ENCODE measurements around the gene ATP1A1.
A peak's percentile ranks its signal among the peaks of the same experiment; 100 is the strongest.

The ATP1A1 gene

DNA sequence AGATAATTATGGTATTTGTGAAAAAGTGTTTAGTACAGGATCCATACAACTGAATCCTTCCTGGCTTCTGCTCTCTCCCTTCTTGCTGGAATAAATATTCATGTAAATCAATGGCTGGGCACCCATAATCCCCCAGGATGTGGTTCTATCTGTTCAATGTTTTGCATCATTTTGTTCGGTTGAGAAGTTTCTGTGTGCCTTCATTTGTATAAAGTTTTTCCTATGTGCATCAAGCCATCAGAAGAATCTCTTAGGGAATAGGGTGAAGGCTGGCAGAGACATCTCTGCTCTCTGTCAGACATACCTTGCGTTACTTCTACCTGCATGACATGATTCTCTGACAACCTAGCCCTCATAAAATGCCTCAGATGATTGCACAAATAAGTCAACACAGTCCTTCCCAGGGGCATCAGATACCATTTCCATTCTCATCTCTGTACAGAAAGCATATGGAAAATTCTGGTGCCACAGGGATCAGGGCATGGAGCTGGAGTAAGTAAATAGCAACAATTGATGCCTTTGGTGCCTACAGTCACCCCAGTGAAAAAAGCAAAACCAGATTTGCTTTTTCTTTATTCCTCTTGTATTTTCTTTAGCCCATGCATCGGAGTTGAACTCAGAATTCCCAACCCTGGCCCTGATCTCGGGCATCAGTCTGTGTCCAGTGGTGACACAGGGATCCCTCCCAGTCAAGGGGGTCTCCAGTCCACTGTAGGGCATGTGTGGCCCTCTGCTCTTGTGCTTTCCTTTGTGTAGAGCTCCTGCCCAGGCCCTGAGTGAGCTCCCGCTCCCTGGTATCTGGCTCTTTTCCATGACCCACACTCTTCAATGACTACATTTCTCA lies 39.7 kb upstream of the ATP1A1 start:
- no peak for TF ChIP-seq SP1 (IDR thresholded peaks at IDR 0.05)
- ChIA-PET CTCF (no interaction called here), POLR2A (no interaction called here)
- DNase-seq (ENCODE audit: extremely low spot score): no peak

DNA sequence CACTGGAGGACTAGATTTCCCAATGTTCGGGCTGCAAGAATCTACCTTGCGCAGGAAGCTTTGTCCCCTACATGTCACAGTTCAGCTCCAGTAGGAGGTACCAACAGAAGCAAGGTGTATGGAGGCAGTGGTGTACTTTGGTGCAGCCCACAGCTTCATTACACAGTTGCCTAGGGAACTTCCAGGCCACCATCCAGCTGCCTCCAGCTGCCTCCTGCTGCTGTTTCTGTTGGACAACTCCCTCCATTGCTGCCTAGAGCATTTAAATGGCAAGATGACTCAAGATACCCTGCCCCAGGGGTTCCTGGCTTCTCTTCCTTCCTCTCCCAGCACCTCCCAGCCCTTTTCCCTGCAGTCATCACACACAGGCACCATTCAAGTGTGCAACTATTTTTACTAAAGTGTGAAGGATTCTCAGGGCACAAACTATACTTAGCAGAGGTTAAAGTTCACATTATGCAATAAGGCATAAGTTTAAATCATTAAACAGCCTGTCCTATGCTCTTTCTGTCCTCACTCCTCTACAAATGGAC lies 39.0 kb upstream of the ATP1A1 start:
- TF ChIP-seq SUZ12 (IDR thresholded peaks at IDR 0.05): no peak
- no peak for TF ChIP-seq ELF4 (IDR thresholded peaks at IDR 0.05)
- no peak for TF ChIP-seq CTBP1 (IDR thresholded peaks at IDR 0.05; ENCODE audit: borderline replicate concordance)
- no peak for TF ChIP-seq FOXK2 (IDR thresholded peaks at IDR 0.05)
- TF ChIP-seq ZNF384 (IDR thresholded peaks at IDR 0.05): no peak
- no peak for TF ChIP-seq NFRKB (IDR thresholded peaks at IDR 0.05)
- TF ChIP-seq, protein P1, sequence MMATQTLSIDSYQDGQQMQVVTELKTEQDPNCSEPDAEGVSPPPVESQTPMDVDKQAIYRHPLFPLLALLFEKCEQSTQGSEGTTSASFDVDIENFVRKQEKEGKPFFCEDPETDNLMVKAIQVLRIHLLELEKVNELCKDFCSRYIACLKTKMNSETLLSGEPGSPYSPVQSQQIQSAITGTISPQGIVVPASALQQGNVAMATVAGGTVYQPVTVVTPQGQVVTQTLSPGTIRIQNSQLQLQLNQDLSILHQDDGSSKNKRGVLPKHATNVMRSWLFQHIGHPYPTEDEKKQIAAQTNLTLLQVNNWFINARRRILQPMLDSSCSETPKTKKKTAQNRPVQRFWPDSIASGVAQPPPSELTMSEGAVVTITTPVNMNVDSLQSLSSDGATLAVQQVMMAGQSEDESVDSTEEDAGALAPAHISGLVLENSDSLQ (IDR thresholded peaks at IDR 0.05): no peak
- TF ChIP-seq FOXA1 (IDR thresholded peaks at IDR 0.05): no peak
- no peak for TF ChIP-seq L3MBTL2 (conservative IDR thresholded peaks at IDR 0.05)
- no peak for TF ChIP-seq TARDBP (IDR thresholded peaks at IDR 0.05)
- no peak for TF ChIP-seq SP1 (IDR thresholded peaks at IDR 0.05)
- no peak for TF ChIP-seq LEF1 (IDR thresholded peaks at IDR 0.05; ENCODE audit: borderline replicate concordance)
- no peak for TF ChIP-seq ARNT (IDR thresholded peaks at IDR 0.05)
- no peak for TF ChIP-seq BHLHE40 (IDR thresholded peaks at IDR 0.05; ENCODE audit: borderline replicate concordance)
- no peak for TF ChIP-seq HDGF (IDR thresholded peaks at IDR 0.05; ENCODE audit: borderline replicate concordance)
- no peak for TF ChIP-seq FOXM1 (IDR thresholded peaks at IDR 0.05; ENCODE audit: borderline replicate concordance)
- DNase-seq (ENCODE audit: extremely low spot score): no peak
- CTCF ChIA-PET: no interaction called here
- POLR2A ChIA-PET: no interaction called here

DNA sequence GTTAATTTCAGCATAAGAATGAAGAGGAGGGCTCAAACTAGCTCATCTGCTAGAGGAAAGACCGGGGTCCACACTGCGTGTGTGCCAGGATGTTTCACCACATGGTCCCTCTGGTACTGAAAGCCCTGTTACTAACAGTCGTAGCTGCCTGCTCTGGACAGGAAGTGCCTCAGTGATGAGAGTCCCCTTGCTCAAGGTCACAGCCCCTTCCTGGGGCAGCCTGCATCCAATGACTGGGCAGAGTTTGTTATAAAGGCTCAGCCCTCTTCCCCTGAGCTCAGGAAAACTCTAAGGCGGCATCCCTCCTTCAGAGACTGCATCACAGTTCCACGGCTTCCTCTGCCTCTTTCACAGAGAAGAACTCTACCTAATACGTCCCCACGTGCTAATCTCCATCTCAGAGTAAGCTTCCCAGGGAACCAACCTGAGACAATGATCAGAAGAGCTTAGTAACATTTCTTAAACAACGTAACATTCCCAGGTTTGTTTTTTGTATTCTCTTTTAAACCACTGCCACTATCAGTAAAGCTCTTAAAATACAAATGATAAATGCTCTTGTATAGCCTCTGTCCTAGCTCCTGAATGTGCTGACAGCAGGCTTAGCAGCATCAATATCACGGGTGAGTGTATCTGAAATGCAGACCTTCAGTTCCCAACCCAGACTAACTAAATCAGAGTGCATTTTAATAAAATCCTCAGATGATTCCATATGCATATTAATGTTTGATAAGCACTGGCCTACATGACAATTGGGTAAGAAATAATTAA lies 38.0 kb upstream of the ATP1A1 start:
- CTCF ChIA-PET: interaction anchor here (0.5 kb wide), 2 partner anchors 105 to 315 kb away, joined by 3 to 4 read pairs; no protein-coding TSS in a partner anchor

DNA sequence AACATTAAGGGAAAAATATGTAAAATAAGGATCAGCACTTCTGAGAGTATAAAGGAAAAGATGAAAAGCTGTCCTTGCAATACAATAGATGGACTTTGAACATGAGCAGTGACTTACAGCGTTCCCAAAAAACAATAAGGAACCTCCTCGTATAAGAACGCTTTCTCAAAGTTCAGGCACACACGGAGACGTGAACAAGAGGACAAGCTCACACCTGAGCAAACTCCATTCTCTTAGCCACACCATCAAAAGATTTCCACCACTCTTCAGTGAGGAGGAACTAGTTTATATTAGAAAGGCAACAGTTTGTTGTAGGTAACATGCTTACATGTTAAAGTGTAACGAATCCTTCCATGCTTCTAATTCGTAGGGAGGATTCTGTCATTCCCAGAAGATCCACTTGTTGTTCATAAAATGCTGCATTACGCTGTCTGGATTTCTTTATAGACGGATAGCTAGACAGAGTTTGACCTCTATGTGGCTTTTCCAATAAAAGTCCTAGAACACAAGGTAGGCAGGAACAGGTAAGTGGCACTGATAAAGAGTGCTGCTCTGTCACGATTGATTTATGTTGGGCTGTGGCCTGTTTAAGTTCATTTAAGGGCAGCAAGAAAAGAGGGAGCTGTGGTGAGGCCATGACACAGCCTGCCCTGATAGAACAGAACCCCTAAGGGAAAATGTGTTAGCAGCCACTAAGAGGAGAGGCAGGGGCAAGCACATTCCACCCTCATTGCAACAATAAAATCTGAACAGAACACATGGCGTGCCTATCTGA lies 37.0 kb upstream of the ATP1A1 start:
- POLR2A ChIA-PET: no interaction called here
- no peak for TF ChIP-seq TARDBP (IDR thresholded peaks at IDR 0.05)
- TF ChIP-seq ZNF384 (IDR thresholded peaks at IDR 0.05): no peak
- TF ChIP-seq, protein P1 (IDR thresholded peaks at IDR 0.05): peak; percentile 42; the same call in 1 of the 2 replicates
- CTCF ChIA-PET: no interaction called here
- no peak for DNase-seq (ENCODE audit: extremely low spot score)

More for the DNA sequence above, 38.0 kb upstream of the ATP1A1 start:
- DNase-seq (ENCODE audit: extremely low spot score): no peak
- POLR2A ChIA-PET: no interaction called here
- TF ChIP-seq HDGF (IDR thresholded peaks at IDR 0.05; ENCODE audit: borderline replicate concordance) (no peak), SP1 (IDR thresholded peaks at IDR 0.05) (no peak), LEF1 (IDR thresholded peaks at IDR 0.05; ENCODE audit: borderline replicate concordance) (no peak), BHLHE40 (IDR thresholded peaks at IDR 0.05; ENCODE audit: borderline replicate concordance) (no peak), CTBP1 (IDR thresholded peaks at IDR 0.05; ENCODE audit: borderline replicate concordance) (no peak), ZNF384 (IDR thresholded peaks at IDR 0.05) (no peak), SUZ12 (IDR thresholded peaks at IDR 0.05) (no peak), L3MBTL2 (conservative IDR thresholded peaks at IDR 0.05) (no peak)

DNA sequence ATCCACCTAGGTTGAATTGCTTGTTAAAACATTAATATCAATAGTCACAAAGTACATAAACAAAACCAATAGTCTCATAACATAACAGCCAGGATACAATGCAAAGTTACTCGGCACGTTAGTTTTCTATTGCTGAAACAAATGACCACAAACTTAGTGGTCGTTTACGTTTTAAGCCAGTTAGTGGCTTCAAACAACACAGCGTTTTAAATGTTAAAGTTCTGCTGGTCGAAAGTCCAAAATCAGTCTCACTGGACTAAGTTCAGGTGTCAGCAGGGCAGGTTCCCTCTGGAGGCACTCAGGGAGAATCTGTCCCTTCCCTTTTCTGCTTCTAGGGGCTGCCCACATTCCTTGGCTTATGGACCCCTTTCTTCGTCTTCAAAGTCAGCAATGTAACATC lies 35.6 kb upstream of the ATP1A1 start:
- POLR2A ChIA-PET: no interaction called here
- CTCF ChIA-PET: no interaction called here
- no peak for DNase-seq (ENCODE audit: extremely low spot score)
- TF ChIP-seq ZNF384 (IDR thresholded peaks at IDR 0.05) (no peak), L3MBTL2 (conservative IDR thresholded peaks at IDR 0.05) (no peak), ARNT (IDR thresholded peaks at IDR 0.05) (no peak), FOXM1 (IDR thresholded peaks at IDR 0.05; ENCODE audit: borderline replicate concordance) (no peak), SUZ12 (IDR thresholded peaks at IDR 0.05) (no peak), CTBP1 (IDR thresholded peaks at IDR 0.05; ENCODE audit: borderline replicate concordance) (no peak), LEF1 (IDR thresholded peaks at IDR 0.05; ENCODE audit: borderline replicate concordance) (no peak), FOXK2 (IDR thresholded peaks at IDR 0.05) (no peak), BHLHE40 (IDR thresholded peaks at IDR 0.05; ENCODE audit: borderline replicate concordance) (no peak)
- TF ChIP-seq, protein P1 (IDR thresholded peaks at IDR 0.05): no peak

DNA sequence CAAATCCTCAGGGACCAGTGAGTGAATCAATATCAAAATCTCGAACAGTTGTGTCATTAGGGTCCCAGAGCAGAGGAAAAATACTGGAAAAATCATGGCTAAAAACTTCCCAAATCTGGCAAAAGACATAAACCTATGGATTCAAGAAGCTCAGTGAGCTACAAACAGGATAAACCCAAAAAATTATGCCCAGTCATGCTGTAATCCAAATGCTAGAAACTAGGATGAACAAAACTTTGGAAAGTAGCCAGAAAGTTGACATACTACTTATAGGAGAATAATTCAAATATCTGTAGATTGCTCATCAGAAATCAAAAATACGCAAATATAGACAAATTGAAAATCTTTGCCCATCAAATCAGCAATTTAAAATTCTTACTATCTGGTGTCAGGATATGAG lies 34.6 kb upstream of the ATP1A1 start:
- DNase-seq (ENCODE audit: extremely low spot score): no peak
- ChIA-PET CTCF (interaction anchor here (0.5 kb wide), 1 partner anchor 32 kb away, joined by 3 read pairs; no protein-coding TSS in a partner anchor), POLR2A (no interaction called here)
- TF ChIP-seq FOXA1 (IDR thresholded peaks at IDR 0.05) (no peak), TARDBP (IDR thresholded peaks at IDR 0.05) (no peak), BHLHE40 (IDR thresholded peaks at IDR 0.05; ENCODE audit: borderline replicate concordance) (no peak), FOXK2 (IDR thresholded peaks at IDR 0.05) (no peak), CTBP1 (IDR thresholded peaks at IDR 0.05; ENCODE audit: borderline replicate concordance) (no peak), ZNF384 (IDR thresholded peaks at IDR 0.05) (no peak), ELF4 (IDR thresholded peaks at IDR 0.05) (no peak), LEF1 (IDR thresholded peaks at IDR 0.05; ENCODE audit: borderline replicate concordance) (no peak), NFRKB (IDR thresholded peaks at IDR 0.05) (no peak), SP1 (IDR thresholded peaks at IDR 0.05) (no peak), ARNT (IDR thresholded peaks at IDR 0.05) (no peak), L3MBTL2 (conservative IDR thresholded peaks at IDR 0.05) (no peak), HDGF (IDR thresholded peaks at IDR 0.05; ENCODE audit: borderline replicate concordance) (no peak), SUZ12 (IDR thresholded peaks at IDR 0.05) (no peak), FOXM1 (IDR thresholded peaks at IDR 0.05; ENCODE audit: borderline replicate concordance) (no peak)
- TF ChIP-seq, protein P1 (IDR thresholded peaks at IDR 0.05): no peak
